Measurements from ENCODE around the gene STIM1. TPM values are rescaled to one million over a fixed set of nuclear protein-coding genes. Genes with fewer than 3 reads are reported as not detected.

Gene STIM1
- total RNA-seq, 1 experiment from 2014 or later = 55.1 TPM

DNA sequence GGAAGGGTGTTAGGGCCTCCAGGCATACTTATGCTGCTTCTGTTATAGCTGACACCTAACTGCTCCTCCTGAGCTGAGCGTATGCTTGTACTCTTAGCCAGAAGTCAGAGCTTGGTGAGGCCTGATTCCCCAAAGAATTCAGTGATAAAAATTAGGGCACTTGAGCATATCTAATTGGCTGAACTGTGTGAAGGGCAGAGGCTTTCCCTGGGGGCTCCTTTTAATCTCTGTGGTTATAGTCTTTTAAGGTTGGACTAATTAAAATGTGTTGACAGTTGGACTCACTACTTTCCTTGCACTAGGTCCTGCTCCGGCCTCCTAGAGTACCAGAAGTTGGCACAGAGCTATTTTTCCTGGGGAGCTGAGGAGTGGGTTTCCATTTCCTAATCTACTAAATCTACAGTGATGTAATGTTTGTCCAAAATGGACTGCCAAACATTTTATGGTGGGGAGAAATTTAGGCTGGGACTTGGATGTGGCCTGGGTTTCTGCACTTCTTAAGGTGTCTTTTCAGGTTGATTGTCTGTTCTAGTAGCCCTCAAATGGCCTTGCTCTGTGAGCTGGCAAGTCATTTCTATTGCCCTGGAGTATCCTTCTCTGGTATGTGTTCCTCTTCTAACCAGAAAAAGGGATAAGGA, 18.4 kb downstream of the STIM1 start:
- CTCF ChIA-PET = interaction anchor here (1.2 kb wide), 2 partner anchors 19 to 25 kb away, joined by 5 to 7 read pairs; partner anchors contain the start of gene STIM1

GRCh38 chr11:3876613-3877012, 21.1 kb downstream of the STIM1 start:
- H3K4me3 Mint-ChIP-seq (ENCODE audit: unreplicated experiment) = no peak overlapping the region
- Histone ChIP-seq H3K4me1 (peaks cover 53% of the 10 kb centered on the region), H3K4me3 (ENCODE audit: low read depth, low read length) (no peak overlapping the region), H3K9me3 (no peaks in the 10 kb centered on the region), H3K27me3 (replicated peaks; ENCODE audit: control insufficient read depth, insufficient read depth, low read length) (no peaks in the 10 kb centered on the region), H3K36me3 (ENCODE audit: control insufficient read depth, insufficient read depth, low read length) (no peaks in the 10 kb centered on the region)
- BruUV-seq (replicated peaks) = no TSS peak
- H3K9me3 Mint-ChIP-seq (ENCODE audit: unreplicated experiment) = no peaks in the 10 kb centered on the region
- H3K36me3 Mint-ChIP-seq (ENCODE audit: insufficient read depth, unreplicated experiment) = no peaks in the 10 kb centered on the region
- peaks cover 40% of the 10 kb centered on the region for H3K4me1 Mint-ChIP-seq (ENCODE audit: low read depth, unreplicated experiment)
- no peaks in the 10 kb centered on the region for H3K27me3 Mint-ChIP-seq (ENCODE audit: insufficient read depth, unreplicated experiment)
- intact Hi-C loops (cut with micrococcal nuclease; ENCODE audit: unreplicated experiment) = loop anchor here (1.0 kb wide), 1 partner anchor 21 kb away; the partner anchor contains the start of gene STIM1
- TF ChIP-seq, protein P1, sequence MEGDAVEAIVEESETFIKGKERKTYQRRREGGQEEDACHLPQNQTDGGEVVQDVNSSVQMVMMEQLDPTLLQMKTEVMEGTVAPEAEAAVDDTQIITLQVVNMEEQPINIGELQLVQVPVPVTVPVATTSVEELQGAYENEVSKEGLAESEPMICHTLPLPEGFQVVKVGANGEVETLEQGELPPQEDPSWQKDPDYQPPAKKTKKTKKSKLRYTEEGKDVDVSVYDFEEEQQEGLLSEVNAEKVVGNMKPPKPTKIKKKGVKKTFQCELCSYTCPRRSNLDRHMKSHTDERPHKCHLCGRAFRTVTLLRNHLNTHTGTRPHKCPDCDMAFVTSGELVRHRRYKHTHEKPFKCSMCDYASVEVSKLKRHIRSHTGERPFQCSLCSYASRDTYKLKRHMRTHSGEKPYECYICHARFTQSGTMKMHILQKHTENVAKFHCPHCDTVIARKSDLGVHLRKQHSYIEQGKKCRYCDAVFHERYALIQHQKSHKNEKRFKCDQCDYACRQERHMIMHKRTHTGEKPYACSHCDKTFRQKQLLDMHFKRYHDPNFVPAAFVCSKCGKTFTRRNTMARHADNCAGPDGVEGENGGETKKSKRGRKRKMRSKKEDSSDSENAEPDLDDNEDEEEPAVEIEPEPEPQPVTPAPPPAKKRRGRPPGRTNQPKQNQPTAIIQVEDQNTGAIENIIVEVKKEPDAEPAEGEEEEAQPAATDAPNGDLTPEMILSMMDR (IDR thresholded peaks at IDR 0.05; ENCODE audit: insufficient read depth in 1 of 2, low read depth in 1 of 2, low read length in 1 of 2, severe bottlenecking in 1 of 2, unreplicated experiment in 1 of 2) = no peak
- no peak for DNase-seq
- CTCF ChIA-PET = interaction anchor here (1.6 to 4.0 kb wide), 2 partner anchors 22 to 35 kb away, joined by 5 to 24 read pairs; partner anchors contain the start of gene STIM1
- peak overlapping the region; percentile 68 for H3K27ac Mint-ChIP-seq (ENCODE audit: unreplicated experiment)
- POLR2A ChIA-PET = no interaction called here

More for the DNA sequence above, 18.4 kb downstream of the STIM1 start:
- no peak for DNase-seq
- H3K4me1 Mint-ChIP-seq (ENCODE audit: low read depth, unreplicated experiment) = peaks cover 18% of the 10 kb centered on the region
- Histone ChIP-seq H3K27me3 (replicated peaks; ENCODE audit: control insufficient read depth, insufficient read depth, low read length) (no peaks in the 10 kb centered on the region), H3K36me3 (ENCODE audit: control insufficient read depth, insufficient read depth, low read length) (no peaks in the 10 kb centered on the region), H3K4me3 (ENCODE audit: low read depth, low read length) (no peak overlapping the region), H3K4me1 (peaks cover 29% of the 10 kb centered on the region), H3K9me3 (no peaks in the 10 kb centered on the region)
- H3K36me3 Mint-ChIP-seq (ENCODE audit: insufficient read depth, unreplicated experiment) = no peaks in the 10 kb centered on the region
- no TSS peak for BruUV-seq (replicated peaks)
- no peaks in the 10 kb centered on the region for H3K27me3 Mint-ChIP-seq (ENCODE audit: insufficient read depth, unreplicated experiment)
- POLR2A ChIA-PET = no interaction called here
- H3K9me3 Mint-ChIP-seq (ENCODE audit: unreplicated experiment) = no peaks in the 10 kb centered on the region
- H3K27ac Mint-ChIP-seq (ENCODE audit: unreplicated experiment) = no peak overlapping the region
- TF ChIP-seq, protein P1 (IDR thresholded peaks at IDR 0.05; ENCODE audit: insufficient read depth in 1 of 2, low read depth in 1 of 2, low read length in 1 of 2, severe bottlenecking in 1 of 2, unreplicated experiment in 1 of 2) = no peak
- intact Hi-C loops (cut with micrococcal nuclease; ENCODE audit: unreplicated experiment) = no loop called here
- no peak overlapping the region for H3K4me3 Mint-ChIP-seq (ENCODE audit: unreplicated experiment)

DNA sequence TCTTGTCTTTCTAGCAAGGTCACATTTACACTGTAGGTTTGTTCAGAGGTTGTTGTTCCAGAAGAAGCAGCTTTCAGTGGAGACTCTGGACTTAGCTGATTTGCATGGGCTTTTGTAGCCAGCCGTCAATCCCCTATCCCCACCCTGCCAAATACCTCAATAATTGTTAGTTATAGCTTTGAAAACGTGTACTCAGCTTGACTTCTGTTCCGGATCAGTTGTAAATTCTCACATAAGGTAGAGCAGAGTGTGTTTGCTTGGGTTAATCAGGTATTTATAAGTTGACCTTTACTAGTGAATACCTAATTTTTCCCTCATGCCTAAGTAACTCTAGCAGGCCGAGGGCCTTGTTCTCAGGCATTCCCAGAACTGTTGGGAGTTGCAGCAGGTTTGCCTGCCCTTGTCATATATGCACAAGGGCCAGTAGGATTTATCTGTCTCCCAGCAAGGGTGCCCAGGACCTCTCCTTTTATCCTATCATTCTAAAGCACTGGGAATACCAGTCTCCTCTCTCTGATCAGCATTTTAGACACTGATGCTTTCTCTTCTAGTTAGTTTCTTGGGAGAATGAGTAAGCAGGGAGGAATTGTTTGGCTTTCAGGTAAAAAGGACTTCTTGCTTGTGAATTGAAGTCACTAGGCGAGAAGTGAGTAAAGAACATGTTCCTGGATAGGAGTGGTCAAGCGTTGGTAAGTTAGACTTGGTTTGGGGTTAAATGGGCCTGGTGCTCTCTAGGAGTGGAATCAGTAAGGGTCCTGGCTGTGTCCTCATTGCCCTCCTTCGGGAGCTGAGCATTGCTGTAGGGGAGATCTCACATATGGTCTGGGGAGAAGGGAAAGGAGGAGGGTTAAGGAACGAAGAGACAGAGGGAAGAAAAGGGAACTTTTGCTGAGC, 22.1 kb downstream of the STIM1 start:
- ChIA-PET POLR2A (interaction anchor here (1.0 kb wide), 1 partner anchor 23 kb away, joined by 6 read pairs; the partner anchor contains the start of gene STIM1), CTCF (interaction anchor here (0.7 to 4.0 kb wide), 3 partner anchors 23 to 161 kb away, joined by 3 to 24 read pairs (median 5); partner anchors contain the start of gene STIM1)
- TF ChIP-seq, protein P1 (IDR thresholded peaks at IDR 0.05; ENCODE audit: insufficient read depth in 1 of 2, low read depth in 1 of 2, low read length in 1 of 2, severe bottlenecking in 1 of 2, unreplicated experiment in 1 of 2) = no peak
- Mint-ChIP-seq H3K4me1 (ENCODE audit: low read depth, unreplicated experiment) (peaks cover 40% of the 10 kb centered on the region), H3K36me3 (ENCODE audit: insufficient read depth, unreplicated experiment) (no peaks in the 10 kb centered on the region), H3K27me3 (ENCODE audit: insufficient read depth, unreplicated experiment) (no peaks in the 10 kb centered on the region), H3K27ac (ENCODE audit: unreplicated experiment) (peak overlapping the region; percentile 68), H3K4me3 (ENCODE audit: unreplicated experiment) (no peak overlapping the region), H3K9me3 (ENCODE audit: unreplicated experiment) (no peaks in the 10 kb centered on the region)
- H3K4me1 ChIP-seq = peaks cover 53% of the 10 kb centered on the region
- H3K9me3 ChIP-seq = no peaks in the 10 kb centered on the region
- H3K36me3 ChIP-seq (ENCODE audit: control insufficient read depth, insufficient read depth, low read length) = no peaks in the 10 kb centered on the region
- intact Hi-C loops (cut with micrococcal nuclease; ENCODE audit: unreplicated experiment) = loop anchor here (1.0 kb wide), 1 partner anchor 22 kb away; the partner anchor contains the start of gene STIM1
- no TSS peak for BruUV-seq (replicated peaks)
- H3K27me3 ChIP-seq (replicated peaks; ENCODE audit: control insufficient read depth, insufficient read depth, low read length) = no peaks in the 10 kb centered on the region
- no peak overlapping the region for H3K4me3 ChIP-seq (ENCODE audit: low read depth, low read length)
- peak; percentile 58 to 77 for DNase-seq

All from Caco-2 (cell line).